SK-N-MC (cell line): ENCODE data around the gene S100A13.

ENCODE experiments used
- DNase-seq: peaks from one replicate; pipeline ENCODE4 v3.0.0-alpha.2; 2011; ENCODE audit warnings: low read depth, low spot score
- H3K27ac ChIP-seq: fragments of 200-600 bp; sonication (generic); 2 replicates; pipeline ENCODE4 v1.5.1; 2016; ENCODE audit warnings: mixed run types
- H3K36me3 ChIP-seq: fragments of 200-600 bp; sonication (generic); 2 replicates; pipeline ENCODE4 v1.6.1; 2017; ENCODE audit warnings: antibody characterized with exemption, low read length, mixed read lengths; ENCODE audit not compliant: insufficient read depth
- H3K4me3 ChIP-seq: fragments of 200-600 bp; sonication (generic); 2 replicates; pipeline ENCODE4 v1.5.1; 2016
- H3K9ac ChIP-seq: fragments of 200-600 bp; sonication (generic); 2 replicates; pipeline ENCODE4 v1.8.0; 2017; ENCODE audit warnings: mixed run types, mixed read lengths; ENCODE audit not compliant: insufficient read length
- H3K9me3 ChIP-seq: fragments of 200-600 bp; sonication (generic); 2 replicates; pipeline ENCODE4 v1.6.1; 2017; ENCODE audit warnings: low read depth, mild to moderate bottlenecking, antibody characterized with exemption, low read length, moderate library complexity, mixed read lengths
- EZH2 ChIP-seq: fragments of 200-600 bp; sonication (generic); IDR thresholded peaks from one replicate; pipeline ENCODE4 v1.6.1; 2017; ENCODE audit warnings: antibody characterized with exemption
- FOXP2 ChIP-seq: optimal IDR thresholded peaks from 2 replicates; pipeline ENCODE3; 2011; ENCODE audit warnings: mild to moderate bottlenecking, moderate library complexity; ENCODE audit not compliant: insufficient read depth; ENCODE audit errors: extremely low read length, control extremely low read depth
- POLR2AphosphoS5 ChIP-seq: IDR thresholded peaks from 2 replicates; pipeline ENCODE4 v1.6.1; 2012; ENCODE audit warnings: mild to moderate bottlenecking, low read depth, low read length, borderline replicate concordance

S100A13 gene

GRCh38 chr1:153651771-153652170 lies 24.5 kb upstream of the S100A13 start:
- Histone ChIP-seq H3K27ac (no peak overlapping the region), H3K36me3 (no peaks in the 10 kb centered on the region; the same call in 1 of the 2 replicates), H3K4me3 (no peak overlapping the region), H3K9ac (no peak overlapping the region), H3K9me3 (no peaks in the 10 kb centered on the region)
- TF ChIP-seq EZH2 (no peak), POLR2AphosphoS5 (no peak), FOXP2 (no peak)
- no peak for DNase-seq

- Histone ChIP-seq H3K27ac (no peak overlapping the region), H3K4me3 (no peak overlapping the region), H3K9me3 (no peaks in the 10 kb centered on the region), H3K36me3 (peaks cover 18% of the 10 kb centered on the region), H3K9ac (no peak overlapping the region)
- TF ChIP-seq EZH2 (no peak), POLR2AphosphoS5 (no peak), FOXP2 (no peak)
- DNase-seq, result no peak
Measured at GRCh38 chr1:153649863-153650235, 22.5 kb upstream of the S100A13 start.

- TF ChIP-seq POLR2AphosphoS5 (0 out of 2 replicates have a peak, but pooled peaks have one; percentile 38), FOXP2 (no peak), EZH2 (no peak)
- H3K27ac ChIP-seq, result no peak overlapping the region
- H3K9me3 ChIP-seq, result no peaks in the 10 kb centered on the region
- peaks cover 24% of the 10 kb centered on the region for H3K36me3 ChIP-seq
- no peak overlapping the region for H3K4me3 ChIP-seq
- DNase-seq, result no peak
- H3K9ac ChIP-seq, result no peak overlapping the region
Measured at GRCh38 chr1:153649137-153649862, 22.0 kb upstream of the S100A13 start.

GRCh38 chr1:153648000-153648643 lies 20.8 kb upstream of the S100A13 start:
- H3K9ac ChIP-seq, result no peak overlapping the region
- no peak for DNase-seq
- no peak overlapping the region for H3K27ac ChIP-seq
- no peaks in the 10 kb centered on the region for H3K9me3 ChIP-seq
- H3K4me3 ChIP-seq, result no peak overlapping the region
- H3K36me3 ChIP-seq, result peaks cover 35% of the 10 kb centered on the region
- TF ChIP-seq POLR2AphosphoS5, result peak; percentile 51
- TF ChIP-seq FOXP2, result no peak
- no peak for TF ChIP-seq EZH2

GRCh38 chr1:153647346-153647714 lies 20.0 kb upstream of the S100A13 start:
- no peak for TF ChIP-seq EZH2
- TF ChIP-seq POLR2AphosphoS5, result peak; percentile 14; the same call in 1 of the 2 replicates

GRCh38 chr1:153646672-153647345 lies 19.5 kb upstream of the S100A13 start:
- Histone ChIP-seq H3K4me3 (no peak overlapping the region), H3K9ac (no peak overlapping the region), H3K27ac (peak overlapping the region; percentile 14; the same call in 1 of the 2 replicates), H3K36me3 (peaks cover 48% of the 10 kb centered on the region), H3K9me3 (no peaks in the 10 kb centered on the region)
- TF ChIP-seq POLR2AphosphoS5 (no peak), EZH2 (no peak), FOXP2 (no peak)
- no peak for DNase-seq

More at GRCh38 chr1:153647346-153647714, 20.0 kb upstream of the S100A13 start:
- no peak overlapping the region for H3K9ac ChIP-seq
- no peak for DNase-seq
- H3K36me3 ChIP-seq, result peaks cover 43% of the 10 kb centered on the region
- no peaks in the 10 kb centered on the region for H3K9me3 ChIP-seq
- no peak overlapping the region for H3K4me3 ChIP-seq
- H3K27ac ChIP-seq, result peak overlapping the region; percentile 14; the same call in 1 of the 2 replicates

GRCh38 chr1:153643816-153644215 lies 16.5 kb upstream of the S100A13 start:
- H3K9me3 ChIP-seq, result no peaks in the 10 kb centered on the region
- no peak overlapping the region for H3K4me3 ChIP-seq
- H3K36me3 ChIP-seq, result peaks cover 78% of the 10 kb centered on the region
- H3K27ac ChIP-seq, result no peak overlapping the region
- H3K9ac ChIP-seq, result no peak overlapping the region
- TF ChIP-seq POLR2AphosphoS5, result no peak
- no peak for TF ChIP-seq FOXP2
- TF ChIP-seq EZH2, result no peak
- DNase-seq, result no peak

- no peak for TF ChIP-seq EZH2
- 0 out of 2 replicates have a peak, but pooled peaks have one; percentile 4 for TF ChIP-seq POLR2AphosphoS5
Measured at GRCh38 chr1:153643100-153643499, 15.8 kb upstream of the S100A13 start.

More at GRCh38 chr1:153643100-153643499, 15.8 kb upstream of the S100A13 start:
- DNase-seq, result no peak
- no peak overlapping the region for H3K27ac ChIP-seq
- no peak overlapping the region for H3K9ac ChIP-seq
- H3K36me3 ChIP-seq, result peaks cover 86% of the 10 kb centered on the region
- no peak overlapping the region for H3K4me3 ChIP-seq
- no peaks in the 10 kb centered on the region for H3K9me3 ChIP-seq
